Motor neuron (in vitro differentiated cells): ENCODE measurements around the gene KCNT1. TPM values are rescaled to one million over a fixed set of nuclear protein-coding genes. Genes with fewer than 3 reads are reported as not detected.

ENCODE experiments used
- ATAC-seq, 8 experiments: fragments of 200-7000 bp; cut with Tn5 transposase; replicated peaks in 6 of 8; 2 replicates each; pipeline ENCODE4 v1.8.0; 2021; ENCODE audit warnings: mild to moderate bottlenecking in 8 of 8, moderate library complexity in 8 of 8
- H3K27ac ChIP-seq, 2 donors: fragments of 250-450 bp; sonication (Bioruptor Pico); 2 replicates each; pipeline ENCODE4 v1.9.0; 2021; ENCODE audit warnings: antibody characterized with exemption in 2 of 2, mild to moderate bottlenecking in 2 of 2, moderate library complexity in 1 of 2
- H3K4me1 ChIP-seq, 2 donors: fragments of 250-450 bp; sonication (Bioruptor Pico); replicated peaks in 1 of 2; 2 replicates each; pipeline ENCODE4 v1.6.1; 2021; ENCODE audit warnings: antibody characterized with exemption in 2 of 2, mild to moderate bottlenecking in 2 of 2, moderate library complexity in 1 of 2
- H3K4me3 ChIP-seq, 5 donors: fragments of 250-450 bp; sonication (Bioruptor Pico); 2 replicates each; pipeline ENCODE4 v1.9.0; 2021; ENCODE audit warnings: antibody characterized with exemption in 5 of 5, mild to moderate bottlenecking in 5 of 5, moderate library complexity in 4 of 5
- WGBS, 10 experiments: fragments of 450-650 bp; shearing (Covaris generic); methylation state at CpG; one replicate each; pipeline ENCODE4 v1.0.0; 2022; 5-methylcytosine and 5-hydroxymethylcytosine counted together
- in situ Hi-C, 9 experiments: fragments of 400-800 bp; cut with MboI; loops; one replicate each; pipeline ENCODE4 v1.15.0; 2021; ENCODE audit warnings: low sequenced_read_pairs in 9 of 9, low pct_unique_long_range_greater_than_20kb in 2 of 9; ENCODE audit not compliant: unreplicated experiment in 9 of 9
- total RNA-seq, 8 experiments: library from RNA; unstranded; fragments of 300-600 nt; gene quantifications; 2 replicates each; pipeline versions ENCODE4 v1.2.3 to v1.2.4, GENCODE V29; 2022

KCNT1 gene
- total RNA-seq, 8 experiments from 2014 or later: 0.11 to 1.1 (median 0.38) TPM

DNA sequence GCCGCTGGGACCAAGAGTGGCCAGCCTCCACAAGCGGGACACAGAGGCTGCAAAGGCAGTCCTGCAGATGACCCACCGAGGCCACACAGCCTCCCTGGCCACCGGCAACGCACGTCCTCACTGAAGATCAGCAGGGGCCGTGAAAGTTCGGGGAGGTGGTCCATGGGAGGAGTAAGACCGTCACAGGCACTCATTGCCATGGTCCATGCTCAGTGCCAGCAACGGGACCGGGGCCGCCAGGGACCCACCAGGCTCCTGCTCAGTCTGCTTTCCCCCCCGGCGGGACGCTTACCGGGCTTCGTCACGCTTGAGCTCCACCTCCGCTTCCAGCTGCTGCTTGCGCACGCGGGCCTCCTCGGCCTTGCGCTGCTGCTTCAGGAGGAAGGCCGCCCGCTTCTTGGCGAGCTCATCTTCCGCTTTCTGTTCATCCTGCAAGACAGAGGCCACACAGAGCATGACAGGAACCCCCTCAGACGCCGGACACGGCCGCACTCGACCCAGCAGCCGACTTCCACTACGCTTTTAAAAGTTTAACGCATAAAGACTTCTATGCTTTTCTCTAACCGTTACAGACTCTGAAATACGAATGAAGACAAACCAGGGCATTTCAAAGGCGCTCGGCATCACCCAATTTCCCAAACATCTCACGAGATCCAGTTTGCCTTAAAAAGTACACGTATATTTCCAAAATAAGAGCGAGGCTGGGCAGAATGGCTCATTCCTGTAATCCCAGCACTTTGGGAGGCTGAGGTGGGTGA, 116.9 kb downstream of the KCNT1 start:
- ATAC-seq: no peak
- in situ Hi-C loops: no loop called here
- Histone ChIP-seq H3K4me1 (no peaks in the 10 kb centered on the region), H3K27ac (no peak overlapping the region), H3K4me3 (no peak overlapping the region)
- WGBS, 10 experiments: 84 to 100% (median 99%) methylated on average over 3 to 15 of the region's 43 CpGs; no CpG with 5 or more reads in 1 of the 10 experiments

GRCh38 chr9:135819905-135820304, 117.9 kb downstream of the KCNT1 start:
- no peak overlapping the region for H3K27ac ChIP-seq
- no peak for ATAC-seq
- in situ Hi-C loops: no loop called here
- H3K4me1 ChIP-seq: no peaks in the 10 kb centered on the region
- H3K4me3 ChIP-seq: no peak overlapping the region
- 80 to 100% (median 92%) methylated on average over 1 to 13 of the region's 13 CpGs for WGBS, 10 experiments

- in situ Hi-C loops: no loop called here
- 92 to 100% (median 97%) methylated on average over 1 to 15 of the region's 18 CpGs; no CpG with 5 or more reads in 5 of the 10 experiments for WGBS, 10 experiments
- no peak overlapping the region for H3K27ac ChIP-seq
Observed at GRCh38 chr9:135820661-135821060, 118.7 kb downstream of the KCNT1 start.

GRCh38 chr9:135821116-135821515, 119.1 kb downstream of the KCNT1 start:
- ATAC-seq: no peak
- no peaks in the 10 kb centered on the region for H3K4me1 ChIP-seq
- in situ Hi-C loops: no loop called here
- no peak overlapping the region for H3K4me3 ChIP-seq
- H3K27ac ChIP-seq: no peak overlapping the region
- WGBS, 10 experiments: 90 to 100% (median 100%) methylated on average over 1 to 4 of the region's 20 CpGs; no CpG with 5 or more reads in 6 of the 10 experiments

More at GRCh38 chr9:135820661-135821060, 118.7 kb downstream of the KCNT1 start:
- no peak for ATAC-seq
- no peaks in the 10 kb centered on the region for H3K4me1 ChIP-seq
- H3K4me3 ChIP-seq: no peak overlapping the region

GRCh38 chr9:135821733-135822373, 119.9 kb downstream of the KCNT1 start:
- WGBS, 10 experiments: 89 to 100% (median 96%) methylated on average over 1 to 17 of the region's 27 CpGs
- Histone ChIP-seq H3K27ac (no peak overlapping the region), H3K4me3 (no peak overlapping the region), H3K4me1 (no peaks in the 10 kb centered on the region)
- in situ Hi-C loops: no loop called here
- ATAC-seq: no peak

DNA sequence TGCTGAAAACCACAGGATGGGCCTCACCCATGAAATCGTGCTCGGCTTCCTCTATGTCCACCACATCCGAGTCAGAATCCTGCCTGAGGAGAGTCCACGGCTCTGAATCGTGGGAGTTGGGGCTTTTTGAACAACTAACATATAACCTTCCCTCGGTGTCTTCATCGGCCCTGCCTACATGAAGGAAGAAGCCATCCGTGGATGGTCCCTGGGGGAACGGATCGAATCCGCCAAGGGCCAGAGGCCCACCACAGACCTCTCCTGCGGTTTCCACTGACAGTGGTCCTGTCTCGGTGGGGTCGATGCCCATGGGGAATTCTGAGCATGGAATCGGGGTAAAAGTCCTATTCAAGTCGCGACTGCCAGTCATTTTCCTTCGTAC, 120.4 kb downstream of the KCNT1 start:
- in situ Hi-C loops: no loop called here
- ATAC-seq: no peak
- WGBS, 10 experiments: 87 to 100% (median 100%) methylated on average over 1 to 14 of the region's 18 CpGs; no CpG with 5 or more reads in 3 of the 10 experiments
- Histone ChIP-seq H3K4me1 (no peaks in the 10 kb centered on the region), H3K4me3 (no peak overlapping the region), H3K27ac (no peak overlapping the region)

DNA sequence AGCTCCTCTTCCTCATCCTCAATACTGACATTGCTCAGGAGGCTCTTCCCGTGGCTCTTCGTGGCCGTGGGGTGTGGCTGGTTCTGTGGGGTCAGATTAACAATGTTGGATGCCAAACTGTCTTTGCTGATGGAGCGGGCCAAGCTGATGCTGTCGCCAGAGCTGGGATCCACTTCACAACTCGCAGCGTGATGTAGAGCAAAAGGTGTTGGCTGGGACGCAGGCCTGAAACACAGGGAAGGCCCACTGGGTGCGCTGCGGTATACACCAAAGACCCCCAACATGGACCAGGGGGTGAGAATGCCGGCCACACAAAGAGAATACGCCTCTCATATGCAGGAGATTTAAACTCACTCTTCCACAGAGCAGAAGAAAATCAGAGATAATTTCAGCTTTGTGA, 121.1 kb downstream of the KCNT1 start:
- Histone ChIP-seq H3K4me3 (no peak overlapping the region), H3K27ac (no peak overlapping the region), H3K4me1 (no peaks in the 10 kb centered on the region)
- ATAC-seq: no peak
- WGBS, 10 experiments: 80 to 100% (median 100%) methylated on average over 1 to 8 of the region's 12 CpGs; no CpG with 5 or more reads in 3 of the 10 experiments
- in situ Hi-C loops: no loop called here

DNA sequence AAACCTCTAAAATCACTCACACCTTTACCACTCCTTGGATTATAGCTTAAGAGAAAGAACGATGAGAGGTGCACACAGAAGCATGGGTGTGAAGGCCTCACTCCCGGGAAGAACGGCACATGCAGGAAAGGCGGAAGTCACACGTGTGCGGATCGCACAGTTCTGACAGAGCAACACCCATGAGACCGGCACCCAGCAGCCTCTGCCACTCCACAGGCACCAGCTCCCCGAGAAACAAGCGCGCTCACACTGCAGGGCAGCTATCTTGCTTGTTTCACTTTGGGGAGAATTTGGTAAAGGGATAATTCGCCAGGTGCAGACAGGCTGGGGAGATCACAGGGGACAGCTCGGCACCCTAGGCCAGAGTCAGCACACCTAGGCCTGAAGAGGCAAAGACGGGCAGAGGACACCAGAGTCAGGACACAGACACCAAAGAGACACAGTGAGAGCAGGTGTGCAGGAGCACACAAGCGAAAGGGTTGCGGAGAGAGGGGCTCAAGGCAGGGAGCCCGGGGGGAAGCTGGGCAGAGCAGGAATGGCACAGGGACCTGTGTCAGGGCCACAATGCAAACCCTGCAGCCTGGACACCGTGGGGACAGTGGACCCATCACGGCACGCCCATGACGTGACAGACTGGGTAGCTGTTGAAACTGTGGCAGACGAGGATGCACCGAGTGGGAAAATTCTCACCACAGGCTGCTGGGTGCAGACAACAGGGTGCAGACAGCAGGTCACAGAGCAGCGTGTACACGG, 123.6 kb downstream of the KCNT1 start:
- in situ Hi-C loops: no loop called here
- Histone ChIP-seq H3K4me3 (no peak overlapping the region), H3K4me1 (no peaks in the 10 kb centered on the region), H3K27ac (no peak overlapping the region)
- no peak for ATAC-seq
- WGBS, 10 experiments: 60 to 100% (median 94%) methylated on average over 1 to 7 of the region's 25 CpGs; no CpG with 5 or more reads in 6 of the 10 experiments

GRCh38 chr9:135826188-135826545, 124.2 kb downstream of the KCNT1 start:
- WGBS, 10 experiments: no CpG with 5 or more reads among the region's 14 CpGs
- no peak for ATAC-seq
- H3K27ac ChIP-seq: no peak overlapping the region
- no peaks in the 10 kb centered on the region for H3K4me1 ChIP-seq
- in situ Hi-C loops: no loop called here
- H3K4me3 ChIP-seq: no peak overlapping the region

DNA sequence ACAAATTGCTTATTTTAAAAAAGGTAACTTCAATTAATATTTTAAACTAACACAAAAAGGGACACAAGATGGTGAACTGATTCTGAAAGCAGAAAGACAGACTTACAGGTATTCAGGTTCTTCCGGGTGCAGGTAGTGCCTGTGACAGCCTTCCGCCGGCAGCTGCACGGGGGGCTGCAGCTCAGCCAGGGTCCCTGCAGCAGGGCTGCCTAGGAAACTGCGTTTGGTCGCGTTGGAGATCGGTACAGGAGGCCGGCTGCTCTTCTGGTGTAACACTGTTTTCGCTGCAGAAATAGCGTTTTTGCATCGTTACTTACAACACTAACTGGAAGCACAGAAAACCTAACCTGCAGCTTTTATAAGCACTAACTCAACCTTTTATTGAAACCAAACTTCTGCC, 125.3 kb downstream of the KCNT1 start:
- ATAC-seq: no peak
- no peak overlapping the region for H3K27ac ChIP-seq
- no peak overlapping the region for H3K4me3 ChIP-seq
- in situ Hi-C loops: no loop called here
- WGBS, 10 experiments: 96 to 100% (median 98%) methylated on average over 1 to 12 of the region's 12 CpGs; no CpG with 5 or more reads in 1 of the 10 experiments
- no peaks in the 10 kb centered on the region for H3K4me1 ChIP-seq

DNA sequence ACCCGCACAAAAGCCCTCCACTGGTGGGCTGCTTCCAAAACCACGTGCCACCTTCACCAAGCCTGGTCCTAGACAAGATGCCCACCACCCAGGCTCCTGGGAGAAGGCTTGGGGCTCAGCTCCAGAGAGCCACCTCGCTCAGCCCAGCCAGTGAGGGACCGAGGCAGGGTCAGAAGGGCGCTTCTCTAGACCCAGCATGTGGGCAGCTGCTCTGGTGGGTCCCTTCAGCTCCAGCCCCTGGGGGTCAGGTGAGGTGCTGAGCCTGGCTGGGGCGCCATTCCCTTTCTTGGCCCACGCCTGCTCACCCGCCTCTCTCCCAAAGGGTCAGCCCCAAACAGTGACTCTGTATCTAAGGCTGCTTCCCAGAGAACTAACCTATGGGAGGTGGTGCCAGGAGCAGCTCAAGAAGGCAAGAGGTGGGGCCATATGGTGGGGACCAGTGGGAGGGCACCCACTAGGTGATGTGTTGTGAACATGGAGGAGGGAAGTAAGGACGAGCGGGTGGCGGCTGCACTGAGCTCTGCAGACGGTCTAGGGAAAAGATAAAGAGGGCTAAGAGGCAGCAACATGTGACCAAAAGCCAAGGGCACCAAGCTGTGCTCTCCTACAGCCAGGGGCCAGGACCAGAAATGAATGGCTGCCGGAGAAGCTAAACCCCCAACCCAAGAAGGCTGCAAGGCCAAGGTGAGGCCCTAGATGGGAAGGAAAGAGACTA, 126.0 kb downstream of the KCNT1 start:
- no peak overlapping the region for H3K4me3 ChIP-seq
- no peak for ATAC-seq
- no peaks in the 10 kb centered on the region for H3K4me1 ChIP-seq
- H3K27ac ChIP-seq: no peak overlapping the region
- 80 to 100% (median 100%) methylated on average over 1 to 5 of the region's 13 CpGs; no CpG with 5 or more reads in 3 of the 10 experiments for WGBS, 10 experiments
- in situ Hi-C loops: no loop called here

GRCh38 chr9:135828656-135829055, 126.7 kb downstream of the KCNT1 start:
- no peak overlapping the region for H3K4me3 ChIP-seq
- WGBS, 10 experiments: 91 to 100% (median 99%) methylated on average over 2 to 5 of the region's 5 CpGs; no CpG with 5 or more reads in 2 of the 10 experiments
- in situ Hi-C loops: no loop called here
- H3K4me1 ChIP-seq: no peaks in the 10 kb centered on the region
- no peak overlapping the region for H3K27ac ChIP-seq
- ATAC-seq: no peak

DNA sequence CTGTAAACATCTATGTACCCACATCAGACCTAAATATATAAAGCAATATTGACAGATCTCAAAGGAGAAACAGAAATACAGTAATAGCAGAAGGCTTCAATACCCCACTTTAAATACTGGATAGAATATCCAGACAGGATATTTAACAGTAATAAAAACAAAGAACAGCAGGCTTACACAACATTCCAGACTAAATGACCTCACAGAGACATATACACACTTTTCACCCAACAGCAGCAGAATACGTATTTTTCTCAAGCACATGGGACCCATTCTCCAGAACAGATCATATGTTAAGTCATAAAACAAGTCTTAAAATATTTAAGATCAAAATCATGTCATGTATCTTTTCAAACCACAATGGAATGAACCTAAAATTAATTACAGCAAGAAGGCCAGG, 128.5 kb downstream of the KCNT1 start:
- ATAC-seq: no peak
- Histone ChIP-seq H3K4me1 (no peaks in the 10 kb centered on the region), H3K27ac (no peak overlapping the region), H3K4me3 (no peak overlapping the region)
- in situ Hi-C loops: no loop called here
- WGBS, 10 experiments: 100% methylated on average over 1 of the region's 1 CpG; no CpG with 5 or more reads in 5 of the 10 experiments
